Measurements from ENCODE around the gene KRT36. TPM values are rescaled to one million over a fixed set of nuclear protein-coding genes. Genes with fewer than 3 reads are reported as not detected.

The KRT36 gene
- not detected for total RNA-seq

DNA sequence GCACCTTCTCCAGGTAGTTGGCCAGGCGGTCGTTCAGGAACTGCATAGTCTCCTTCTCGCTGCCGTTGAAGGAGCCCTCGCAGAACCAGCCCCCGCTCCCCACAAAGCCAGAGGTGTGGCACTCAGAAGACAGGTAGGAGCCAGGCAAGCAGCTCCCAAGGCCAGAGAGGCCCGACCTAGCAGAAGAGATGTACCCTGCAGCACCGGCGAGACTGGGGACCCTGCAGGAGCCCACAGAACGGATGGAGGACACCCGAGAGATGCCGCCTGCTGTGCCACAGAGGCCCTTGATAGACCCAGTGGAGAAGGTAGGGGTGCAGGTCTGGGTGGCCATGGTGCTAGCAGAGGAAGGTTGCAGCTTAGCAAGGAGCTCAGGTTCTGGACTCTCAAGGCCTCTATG, at the start of gene KRT36:
KRT36 (minus strand) TSS at position 380 of the 400 bp plus-strand sequence; CDS start at position 334, 46 bp downstream.

DNA sequence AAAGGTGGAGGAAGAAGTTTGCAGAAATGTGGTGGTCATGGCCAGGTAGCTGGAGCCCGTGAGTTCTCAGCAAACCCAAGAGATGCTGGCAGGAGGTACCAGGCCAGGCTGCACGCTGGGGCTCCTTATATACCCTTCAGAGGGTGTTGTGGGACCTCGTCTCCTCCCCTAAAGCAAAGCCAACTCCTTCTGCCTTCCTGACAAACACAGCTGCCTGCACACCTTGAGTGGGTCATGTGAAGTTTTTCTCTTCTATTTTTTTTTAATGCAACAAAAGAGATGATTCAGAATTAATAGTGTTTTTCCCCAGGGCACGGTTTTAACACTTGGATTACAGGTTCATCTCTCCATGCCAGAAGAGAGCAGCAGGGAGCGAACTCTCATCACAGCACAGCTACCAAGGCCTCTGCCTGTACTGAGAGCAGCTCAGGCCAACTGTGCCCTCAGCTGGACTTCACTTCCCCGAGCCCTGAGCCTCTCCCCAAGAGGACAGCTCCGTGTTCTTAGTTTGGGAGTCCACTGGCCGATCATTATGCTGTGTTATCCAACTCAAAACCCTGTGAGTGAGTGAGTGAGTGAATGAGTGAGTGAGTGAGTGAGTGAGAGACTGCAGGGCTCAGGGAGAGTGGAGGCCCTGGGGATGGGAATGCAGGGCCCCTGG, 29.2 kb upstream of the KRT36 start, which contains the start of gene KRT15:
KRT15 (minus strand) TSS at position 102 of the 661 bp plus-strand sequence; CDS start at position 39, 63 bp downstream.

DNA sequence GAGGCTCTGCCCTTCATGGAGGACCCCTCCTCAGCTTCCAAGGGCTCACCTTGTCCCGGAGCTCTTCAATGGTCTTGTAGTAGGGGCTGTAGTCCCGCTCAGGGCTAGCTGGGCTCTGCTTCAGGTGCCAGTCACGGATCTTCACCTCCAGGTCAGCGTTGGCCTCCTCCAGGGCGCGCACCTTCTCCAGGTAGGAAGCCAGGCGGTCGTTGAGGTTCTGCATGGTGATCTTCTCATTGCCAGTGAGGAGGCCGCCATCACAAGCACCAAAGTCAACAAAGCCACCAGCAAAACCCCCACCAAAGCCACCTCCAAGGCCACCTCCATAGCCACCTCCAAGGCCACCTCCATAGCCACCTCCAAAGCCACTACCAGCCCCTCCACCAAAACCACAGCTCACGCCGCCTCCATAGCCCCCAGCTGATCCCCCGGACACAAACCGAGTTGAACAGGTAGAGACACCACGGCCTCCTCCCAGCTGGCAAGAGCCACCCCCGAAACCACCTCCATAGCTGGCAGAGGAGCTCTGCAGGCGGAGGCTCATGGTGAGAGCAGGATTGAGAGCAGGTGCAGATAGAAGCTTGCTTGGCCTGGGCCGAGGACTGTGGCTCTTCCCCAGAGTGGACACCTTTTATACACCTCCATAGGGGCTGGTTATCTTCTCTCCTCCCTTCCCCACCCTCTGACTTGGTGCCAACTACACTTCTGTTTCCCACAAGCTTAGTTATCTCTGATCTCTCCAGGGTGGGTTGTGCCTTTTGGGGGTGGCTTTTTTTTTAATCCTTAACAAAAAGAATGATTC, 15.5 kb upstream of the KRT36 start, which contains the start of gene KRT13:
KRT13 (minus strand) TSS at position 606 of the 802 bp plus-strand sequence; CDS start at position 544, 62 bp downstream.

DNA sequence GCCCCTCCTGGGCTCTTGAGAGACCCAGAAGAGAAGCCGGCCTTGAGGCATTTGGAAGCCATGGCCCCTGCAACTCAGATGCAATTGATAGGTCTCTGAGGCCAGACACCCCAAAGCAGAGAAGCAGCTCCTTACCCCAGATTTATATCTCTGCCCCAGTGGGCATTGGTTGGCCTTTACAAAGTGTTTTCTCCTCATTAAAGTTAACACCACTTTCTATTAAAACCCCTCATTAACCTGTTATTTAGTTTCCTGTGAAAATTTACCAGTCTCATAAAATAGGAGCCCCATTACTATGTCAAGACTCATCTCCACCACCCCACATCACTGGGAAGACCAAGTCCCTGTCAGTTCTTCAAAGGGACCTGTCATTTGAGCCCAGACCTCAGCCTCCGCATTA, 8.7 kb downstream of the KRT36 start, which contains the start of gene KRT35:
KRT35 (minus strand) TSS at position 116 of the 400 bp plus-strand sequence; CDS start at position 62, 54 bp downstream.

DNA sequence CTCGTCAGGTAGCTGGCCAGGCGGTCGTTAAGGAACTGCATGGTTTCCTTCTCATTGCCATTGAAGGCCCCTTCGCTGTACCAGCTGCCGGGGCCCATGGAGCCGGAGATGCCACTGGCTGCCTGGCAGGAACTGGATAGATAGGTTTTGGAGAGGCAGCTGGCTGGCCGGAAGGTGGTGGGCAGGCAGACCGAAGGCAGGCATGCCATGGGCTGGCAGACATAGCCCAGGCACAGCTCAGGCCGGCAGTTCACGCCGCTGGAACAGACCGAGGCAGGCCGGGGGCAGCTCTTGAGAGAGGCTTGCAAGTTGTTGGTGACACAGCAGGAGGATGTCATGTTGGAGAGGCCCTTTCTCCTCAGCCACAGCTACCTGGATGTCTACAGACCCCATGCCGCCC, 22.7 kb downstream of the KRT36 start, which contains the start of gene KRT32:
KRT32 (minus strand) TSS at position 399 of the 400 bp plus-strand sequence; CDS start at position 338, 61 bp downstream.

DNA sequence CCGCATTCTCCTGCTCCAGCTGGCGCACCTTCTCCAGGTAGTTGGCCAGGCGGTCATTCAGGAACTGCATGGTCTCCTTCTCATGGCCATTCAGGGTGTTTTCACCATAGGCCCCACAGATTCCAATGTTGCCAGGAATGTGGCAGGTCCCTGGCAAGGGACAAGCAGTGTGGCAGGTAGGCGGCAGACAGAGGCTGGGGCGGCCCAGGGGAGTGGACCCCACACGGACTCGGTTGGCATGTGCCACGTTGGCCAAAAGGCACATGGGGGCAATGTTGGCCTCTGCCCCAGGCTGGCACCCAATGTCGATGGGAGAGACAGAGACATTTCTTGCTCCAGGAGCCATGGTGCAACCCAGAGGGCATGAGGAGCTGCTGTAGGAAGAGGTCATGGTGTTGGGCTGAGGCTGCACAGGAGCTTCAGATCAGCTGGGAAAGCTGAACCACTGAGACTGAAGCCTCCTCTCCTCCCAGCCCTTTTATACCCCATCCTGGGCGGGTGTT, 49.1 kb downstream of the KRT36 start, which contains the start of gene KRT38:
KRT38 (minus strand) TSS at position 453 of the 503 bp plus-strand sequence; CDS start at position 391, 62 bp downstream.

Small RNA genes within 50 kb of the gene (small RNA-seq; reads per million reads assigned to genes)
- 5.6 to 7.9 reads per million in 2 donors for gene RNU2-32P

Other genes starting within 250 kb of the KRT36 start
- not detected for gene KRTAP9-4, start 240.2 kb downstream of the KRT36 start, total RNA-seq
- gene KRTAP9-9, start 234.5 kb downstream of the KRT36 start, total RNA-seq, result not detected
- not detected for gene KRTAP9-6, start 224.5 kb downstream of the KRT36 start, total RNA-seq
- not detected for gene KRTAP9-7, start 214.2 kb downstream of the KRT36 start, total RNA-seq
- gene KRTAP29-1, start 187.1 kb downstream of the KRT36 start, total RNA-seq, result not detected
- gene KRTAP16-1, start 180.6 kb downstream of the KRT36 start, total RNA-seq, result not detected
- not detected for gene KRTAP17-1, start 174.2 kb downstream of the KRT36 start, total RNA-seq
- gene KRT33A, start 139.1 kb downstream of the KRT36 start, total RNA-seq, result not detected
- gene KRT33B, start 120.1 kb downstream of the KRT36 start, total RNA-seq, result not detected
- not detected for gene KRT34, start 107.6 kb downstream of the KRT36 start, total RNA-seq
- not detected for gene KRT31, start 92.3 kb downstream of the KRT36 start, total RNA-seq
- gene KRT37, start 65.3 kb downstream of the KRT36 start, total RNA-seq, result not detected
- gene KRT38, start 48.9 kb downstream of the KRT36 start, total RNA-seq, result not detected
- not detected for gene KRT32, start 22.5 kb downstream of the KRT36 start, total RNA-seq
- gene KRT35, start 8.8 kb downstream of the KRT36 start, total RNA-seq, result not detected
- gene KRT13, start 15.7 kb upstream of the KRT36 start, total RNA-seq, result not detected
- gene KRT15, start 29.0 kb upstream of the KRT36 start, total RNA-seq, result not detected
- gene KRT19, start 38.4 kb upstream of the KRT36 start, total RNA-seq, result under 1 TPM in 1 of 2 donors, not detected in 1; 0.33 TPM
- not detected for gene KRT9, start 82.1 kb upstream of the KRT36 start, total RNA-seq
- gene KRT14, start 97.0 kb upstream of the KRT36 start, total RNA-seq, result 1 to 10 TPM in 1 of 2 donors, under 1 TPM in 1; under 0.01 to 1.0 TPM
- under 1 TPM in 1 of 2 donors, not detected in 1; 0.69 TPM for gene KRT16, start 122.9 kb upstream of the KRT36 start, total RNA-seq
- gene KRT17, start 134.7 kb upstream of the KRT36 start, total RNA-seq, result 1 to 10 TPM in 1 of 2 donors, not detected in 1; 1.7 TPM
- 10 to 100 TPM; 52.3 to 67.3 TPM for gene EIF1, start 199.0 kb upstream of the KRT36 start, total RNA-seq
- not detected for gene GAST, start 222.4 kb upstream of the KRT36 start, total RNA-seq
- gene HAP1, start 244.7 kb upstream of the KRT36 start, total RNA-seq, result under 1 TPM in 1 of 2 donors, not detected in 1; under 0.01 TPM

Measured in melanocyte of skin (primary cell).